Hepatocyte (in vitro differentiated cells): ENCODE results near the gene PKN2.

ENCODE experiments used
- EZH2 ChIP-seq: fragments of 200-600 bp; sonication (generic); IDR thresholded peaks from 2 replicates; pipeline ENCODE4 v1.6.1; 2016; ENCODE audit warnings: antibody characterized with exemption, mild to moderate bottlenecking, borderline replicate concordance
- TF ChIP-seq, protein P1 (sequence below): fragments of 200-600 bp; sonication (generic); IDR thresholded peaks from 2 replicates; pipeline ENCODE4 v1.5.1; 2016; ENCODE audit warnings: antibody characterized with exemption, mild to moderate bottlenecking; ENCODE audit not compliant: poor library complexity

- no peak for TF ChIP-seq EZH2
- TF ChIP-seq, protein P1, sequence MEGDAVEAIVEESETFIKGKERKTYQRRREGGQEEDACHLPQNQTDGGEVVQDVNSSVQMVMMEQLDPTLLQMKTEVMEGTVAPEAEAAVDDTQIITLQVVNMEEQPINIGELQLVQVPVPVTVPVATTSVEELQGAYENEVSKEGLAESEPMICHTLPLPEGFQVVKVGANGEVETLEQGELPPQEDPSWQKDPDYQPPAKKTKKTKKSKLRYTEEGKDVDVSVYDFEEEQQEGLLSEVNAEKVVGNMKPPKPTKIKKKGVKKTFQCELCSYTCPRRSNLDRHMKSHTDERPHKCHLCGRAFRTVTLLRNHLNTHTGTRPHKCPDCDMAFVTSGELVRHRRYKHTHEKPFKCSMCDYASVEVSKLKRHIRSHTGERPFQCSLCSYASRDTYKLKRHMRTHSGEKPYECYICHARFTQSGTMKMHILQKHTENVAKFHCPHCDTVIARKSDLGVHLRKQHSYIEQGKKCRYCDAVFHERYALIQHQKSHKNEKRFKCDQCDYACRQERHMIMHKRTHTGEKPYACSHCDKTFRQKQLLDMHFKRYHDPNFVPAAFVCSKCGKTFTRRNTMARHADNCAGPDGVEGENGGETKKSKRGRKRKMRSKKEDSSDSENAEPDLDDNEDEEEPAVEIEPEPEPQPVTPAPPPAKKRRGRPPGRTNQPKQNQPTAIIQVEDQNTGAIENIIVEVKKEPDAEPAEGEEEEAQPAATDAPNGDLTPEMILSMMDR = no peak
Measured at GRCh38 chr1:88698764-88699163, 14.7 kb downstream of the PKN2 start.
